ENCODE measurements around the gene GNA12. TPM values are rescaled to one million over a fixed set of nuclear protein-coding genes. Genes with fewer than 3 reads are reported as not detected.
A peak's percentile ranks its signal among the peaks of the same experiment; 100 is the strongest.
"Not testable (repeated sequence)": the region's sequence is repeated elsewhere in the genome, so short reads cannot be mapped to it uniquely, and the experiment has no call there.

The GNA12 gene
- total RNA-seq, 4 donors from 2014 or later: 11.0 to 68.5 (median 20.4) TPM

DNA sequence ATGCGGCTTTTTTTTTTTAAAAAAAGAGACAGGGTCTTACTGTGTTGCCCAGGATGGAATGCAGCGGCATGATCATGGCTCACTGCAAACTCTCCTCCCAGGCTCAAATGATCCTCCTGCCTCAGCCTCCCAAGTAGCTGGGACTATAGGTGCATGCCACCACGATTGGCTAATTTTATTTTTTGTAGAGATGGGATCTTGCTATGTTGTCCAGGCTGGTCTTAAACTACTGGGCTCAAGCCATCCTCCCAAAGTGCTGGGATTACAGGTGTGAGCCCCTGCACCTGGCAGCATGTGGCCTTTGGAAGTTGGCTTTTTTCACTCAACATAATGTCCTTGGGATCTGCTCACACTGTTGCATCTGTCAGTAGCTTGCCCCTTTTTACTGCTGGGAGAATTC is 91.0 kb downstream of the GNA12 start:
- no peaks in the 10 kb centered on the region for H3K27me3 ChIP-seq
- H3K9me3 ChIP-seq: no peaks in the 10 kb centered on the region
- H3K4me3 ChIP-seq: no peak overlapping the region
- DNase-seq: no peak
- H3K27ac ChIP-seq: no peak overlapping the region
- peaks cover 0 to 6% (median under 1%) of the 10 kb centered on the region in 4 donors for H3K4me1 ChIP-seq
- no peak for TF ChIP-seq POLR2A (IDR thresholded peaks at IDR 0.05)
- TF ChIP-seq, protein P1, sequence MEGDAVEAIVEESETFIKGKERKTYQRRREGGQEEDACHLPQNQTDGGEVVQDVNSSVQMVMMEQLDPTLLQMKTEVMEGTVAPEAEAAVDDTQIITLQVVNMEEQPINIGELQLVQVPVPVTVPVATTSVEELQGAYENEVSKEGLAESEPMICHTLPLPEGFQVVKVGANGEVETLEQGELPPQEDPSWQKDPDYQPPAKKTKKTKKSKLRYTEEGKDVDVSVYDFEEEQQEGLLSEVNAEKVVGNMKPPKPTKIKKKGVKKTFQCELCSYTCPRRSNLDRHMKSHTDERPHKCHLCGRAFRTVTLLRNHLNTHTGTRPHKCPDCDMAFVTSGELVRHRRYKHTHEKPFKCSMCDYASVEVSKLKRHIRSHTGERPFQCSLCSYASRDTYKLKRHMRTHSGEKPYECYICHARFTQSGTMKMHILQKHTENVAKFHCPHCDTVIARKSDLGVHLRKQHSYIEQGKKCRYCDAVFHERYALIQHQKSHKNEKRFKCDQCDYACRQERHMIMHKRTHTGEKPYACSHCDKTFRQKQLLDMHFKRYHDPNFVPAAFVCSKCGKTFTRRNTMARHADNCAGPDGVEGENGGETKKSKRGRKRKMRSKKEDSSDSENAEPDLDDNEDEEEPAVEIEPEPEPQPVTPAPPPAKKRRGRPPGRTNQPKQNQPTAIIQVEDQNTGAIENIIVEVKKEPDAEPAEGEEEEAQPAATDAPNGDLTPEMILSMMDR (IDR thresholded peaks at IDR 0.05): no peak
- no peaks in the 10 kb centered on the region for H3K36me3 ChIP-seq

- Histone ChIP-seq H3K27me3 (no peaks in the 10 kb centered on the region), H3K9me3 (no peaks in the 10 kb centered on the region), H3K4me3 (no peak overlapping the region), H3K4me1 (no peaks in the 10 kb centered on the region), H3K27ac (no peak overlapping the region), H3K36me3 (no peaks in the 10 kb centered on the region)
- TF ChIP-seq, protein P1 (IDR thresholded peaks at IDR 0.05): no peak
- TF ChIP-seq POLR2A (IDR thresholded peaks at IDR 0.05): no peak
- no peak for DNase-seq
Measured at GRCh38 chr7:2751086-2751485, 93.0 kb downstream of the GNA12 start.

- Histone ChIP-seq H3K36me3 (no peaks in the 10 kb centered on the region), H3K27me3 (no peaks in the 10 kb centered on the region), H3K4me3 (no peak overlapping the region), H3K9me3 (no peaks in the 10 kb centered on the region), H3K4me1 (no peaks in the 10 kb centered on the region), H3K27ac (no peak overlapping the region)
- DNase-seq: no peak
- TF ChIP-seq, protein P1 (IDR thresholded peaks at IDR 0.05): no peak
- TF ChIP-seq POLR2A (IDR thresholded peaks at IDR 0.05): no peak
Measured at GRCh38 chr7:2750004-2750407, 94.1 kb downstream of the GNA12 start.

GRCh38 chr7:2748684-2749083 is 95.4 kb downstream of the GNA12 start:
- H3K27ac ChIP-seq, DNase-seq, H3K4me1 ChIP-seq, H3K9me3 ChIP-seq, H3K36me3 ChIP-seq, H3K27me3 ChIP-seq, H3K4me3 ChIP-seq: not testable (repeated sequence)

DNA sequence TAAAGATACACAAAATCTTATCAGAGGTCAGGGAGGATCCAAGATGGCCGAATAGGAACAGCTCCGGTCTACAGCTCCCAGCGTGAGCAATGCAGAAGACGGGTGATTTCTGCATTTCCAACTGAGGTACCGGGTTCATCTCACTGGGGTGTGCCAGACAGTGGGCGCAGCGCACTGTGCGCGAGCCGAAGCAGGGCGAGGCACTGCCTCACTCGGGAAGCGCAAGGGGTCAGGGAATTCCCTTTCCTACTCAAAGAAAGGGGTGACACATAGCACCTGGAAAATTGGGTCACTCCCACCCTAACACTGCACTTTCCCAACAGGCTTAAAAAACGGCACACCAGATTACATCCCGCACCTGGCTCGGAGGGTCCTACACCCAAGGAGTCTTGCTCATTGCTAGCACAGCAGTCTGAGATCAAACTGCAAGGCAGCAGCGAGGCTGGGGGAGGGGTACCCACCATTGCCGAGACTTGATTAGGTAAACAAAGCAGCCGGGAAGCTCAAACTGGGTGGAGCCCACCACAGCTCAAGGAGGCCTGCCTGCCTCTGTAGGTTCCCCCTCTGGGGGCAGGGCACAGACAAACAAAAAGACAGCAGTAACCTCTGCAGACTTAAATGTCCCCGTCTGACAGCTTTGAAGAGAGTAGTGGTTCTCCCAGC is 100.5 kb downstream of the GNA12 start:
- not testable (repeated sequence) for H3K4me3 ChIP-seq, H3K36me3 ChIP-seq, H3K4me1 ChIP-seq, DNase-seq, H3K27me3 ChIP-seq, H3K9me3 ChIP-seq, H3K27ac ChIP-seq

DNA sequence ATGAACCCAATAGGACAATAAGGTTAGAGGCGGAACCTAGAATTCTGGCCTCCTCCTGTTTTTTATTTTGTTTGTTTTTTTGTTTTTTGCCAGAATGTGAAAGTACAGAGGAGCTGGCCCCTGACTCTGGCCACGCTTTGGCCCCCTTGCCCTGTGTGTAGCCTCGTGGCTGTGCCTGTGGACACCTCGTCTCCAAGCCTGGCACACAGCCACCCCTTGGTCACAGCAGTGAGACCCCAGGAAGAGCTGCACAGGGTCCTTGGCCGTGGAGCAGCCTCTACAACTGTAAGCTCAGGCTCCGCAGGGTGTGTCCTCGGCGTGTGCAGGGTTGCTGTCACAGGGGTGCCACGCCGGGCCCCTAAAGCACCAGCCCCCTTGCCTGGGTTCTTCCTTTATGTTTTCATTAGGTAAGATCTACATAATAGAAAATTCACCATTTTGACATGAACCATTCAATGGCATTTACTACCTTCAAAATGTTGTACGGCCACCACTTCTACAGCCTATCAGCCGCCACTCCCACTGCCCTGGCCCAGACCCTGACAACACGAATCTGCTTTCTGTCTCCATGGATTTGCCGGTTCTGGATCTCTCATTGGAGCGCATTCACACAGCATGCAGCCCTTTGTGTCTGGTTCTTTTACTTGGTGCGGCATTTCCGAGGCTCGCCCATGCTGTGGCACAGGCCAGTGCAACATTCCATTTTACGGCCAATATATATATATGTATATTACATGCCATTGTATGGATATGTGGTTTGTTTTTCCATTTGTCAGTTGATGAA is 105.2 kb downstream of the GNA12 start:
- H3K36me3 ChIP-seq: no peaks in the 10 kb centered on the region
- DNase-seq: peak in 2 of 3 donors; percentile 11 to 36
- H3K27me3 ChIP-seq: no peaks in the 10 kb centered on the region
- no peak overlapping the region for H3K4me3 ChIP-seq
- H3K4me1 ChIP-seq: peaks cover 0 to 14% (median 2%) of the 10 kb centered on the region in 4 donors
- TF ChIP-seq POLR2A (IDR thresholded peaks at IDR 0.05): no peak
- TF ChIP-seq, protein P1 (IDR thresholded peaks at IDR 0.05): no peak
- no peak overlapping the region for H3K27ac ChIP-seq
- no peaks in the 10 kb centered on the region for H3K9me3 ChIP-seq
